Thyroid gland (tissue), 4 donors: ENCODE data around the gene FSD1L.

ENCODE experiments used
- POLR2A ChIP-seq, 2 donors: fragments of 450-650 bp; IDR thresholded peaks; one replicate each; pipeline ENCODE4 v1.6.1; 2017; ENCODE audit warnings: antibody characterized with exemption in 2 of 2, mild to moderate bottlenecking in 2 of 2, moderate library complexity in 1 of 2
- TF ChIP-seq, protein P1 (sequence below), 6 experiments: fragments of 200-600 bp in 3 of 6; fragments of 450-650 bp in 3 of 6; sonication (generic) in 3 of 6; IDR thresholded peaks; one replicate each; pipeline ENCODE4 v1.5.1; 2016 to 2019; ENCODE audit warnings: antibody characterized with exemption in 6 of 6, mild to moderate bottlenecking in 2 of 6, inconsistent platforms in 1 of 6, moderate library complexity in 1 of 6

DNA sequence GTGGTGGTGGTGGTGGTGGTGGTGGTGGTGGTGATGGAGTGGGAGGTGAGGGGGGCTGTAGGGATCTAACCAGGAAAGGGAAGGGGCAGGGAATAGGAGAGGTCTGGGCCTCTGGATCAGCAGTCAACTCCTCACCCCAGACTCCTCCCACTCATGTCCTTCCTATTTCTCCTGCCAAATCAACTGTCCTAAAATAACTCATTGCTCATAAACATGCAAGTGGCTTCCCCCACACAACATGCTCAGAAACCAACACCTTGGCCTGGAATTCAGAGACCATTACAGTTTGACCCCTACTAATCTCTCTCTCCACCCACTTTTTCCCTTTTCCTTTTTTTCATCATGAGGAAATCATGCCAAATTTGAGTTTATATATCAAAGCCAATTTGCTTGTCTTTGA is 8.4 kb upstream of the FSD1L start:
- TF ChIP-seq, protein P1, sequence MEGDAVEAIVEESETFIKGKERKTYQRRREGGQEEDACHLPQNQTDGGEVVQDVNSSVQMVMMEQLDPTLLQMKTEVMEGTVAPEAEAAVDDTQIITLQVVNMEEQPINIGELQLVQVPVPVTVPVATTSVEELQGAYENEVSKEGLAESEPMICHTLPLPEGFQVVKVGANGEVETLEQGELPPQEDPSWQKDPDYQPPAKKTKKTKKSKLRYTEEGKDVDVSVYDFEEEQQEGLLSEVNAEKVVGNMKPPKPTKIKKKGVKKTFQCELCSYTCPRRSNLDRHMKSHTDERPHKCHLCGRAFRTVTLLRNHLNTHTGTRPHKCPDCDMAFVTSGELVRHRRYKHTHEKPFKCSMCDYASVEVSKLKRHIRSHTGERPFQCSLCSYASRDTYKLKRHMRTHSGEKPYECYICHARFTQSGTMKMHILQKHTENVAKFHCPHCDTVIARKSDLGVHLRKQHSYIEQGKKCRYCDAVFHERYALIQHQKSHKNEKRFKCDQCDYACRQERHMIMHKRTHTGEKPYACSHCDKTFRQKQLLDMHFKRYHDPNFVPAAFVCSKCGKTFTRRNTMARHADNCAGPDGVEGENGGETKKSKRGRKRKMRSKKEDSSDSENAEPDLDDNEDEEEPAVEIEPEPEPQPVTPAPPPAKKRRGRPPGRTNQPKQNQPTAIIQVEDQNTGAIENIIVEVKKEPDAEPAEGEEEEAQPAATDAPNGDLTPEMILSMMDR (IDR thresholded peaks at IDR 0.05) = no peak
- no peak for TF ChIP-seq POLR2A (IDR thresholded peaks at IDR 0.05)
